Stomach smooth muscle (tissue), 2 donors: Measurements from ENCODE around the gene ANP32D.
"Not testable (repeated sequence)": the region's sequence is repeated elsewhere in the genome, so short reads cannot be mapped to it uniquely, and the experiment has no call there.

Experiments
- H3K27ac ChIP-seq: one replicate; pipeline ENCODE4 v1.7.0; 2013; ENCODE audit warnings: mild to moderate bottlenecking, low read length, inconsistent platforms
- H3K27me3 ChIP-seq, 2 donors: one replicate each; pipeline ENCODE4 v1.7.0; 2013; ENCODE audit warnings: low read length in 2 of 2; ENCODE audit not compliant: insufficient read depth in 2 of 2, control insufficient read depth in 1 of 2
- H3K36me3 ChIP-seq, 2 donors: one replicate each; pipeline ENCODE4 v1.7.0; 2013; ENCODE audit warnings: low read length in 2 of 2; ENCODE audit not compliant: control insufficient read depth in 2 of 2, insufficient read depth in 2 of 2
- H3K4me1 ChIP-seq: one replicate; pipeline ENCODE4 v1.7.0; 2013; ENCODE audit warnings: low read length; ENCODE audit not compliant: control insufficient read depth, insufficient read depth
- H3K4me3 ChIP-seq, 2 donors: one replicate each; pipeline ENCODE4 v1.7.0; 2013; ENCODE audit warnings: low read length in 2 of 2
- H3K9ac ChIP-seq, 2 donors: one replicate each; pipeline ENCODE4 v1.7.0; 2013; ENCODE audit warnings: low read length in 2 of 2, mild to moderate bottlenecking in 1 of 2
- H3K9me3 ChIP-seq, 2 donors: one replicate each; pipeline ENCODE4 v1.7.0; 2013; ENCODE audit warnings: low read length in 2 of 2; ENCODE audit not compliant: control insufficient read depth in 2 of 2
- donor health status: healthy.
- donor health status: Pancreatic carcinoma.

The ANP32D gene

GRCh38 chr12:48489456-48489855, 17.1 kb downstream of the ANP32D start:
- H3K27ac ChIP-seq, H3K4me1 ChIP-seq, H3K36me3 ChIP-seq, H3K4me3 ChIP-seq, H3K27me3 ChIP-seq, H3K9me3 ChIP-seq, H3K9ac ChIP-seq: not testable (repeated sequence)

DNA sequence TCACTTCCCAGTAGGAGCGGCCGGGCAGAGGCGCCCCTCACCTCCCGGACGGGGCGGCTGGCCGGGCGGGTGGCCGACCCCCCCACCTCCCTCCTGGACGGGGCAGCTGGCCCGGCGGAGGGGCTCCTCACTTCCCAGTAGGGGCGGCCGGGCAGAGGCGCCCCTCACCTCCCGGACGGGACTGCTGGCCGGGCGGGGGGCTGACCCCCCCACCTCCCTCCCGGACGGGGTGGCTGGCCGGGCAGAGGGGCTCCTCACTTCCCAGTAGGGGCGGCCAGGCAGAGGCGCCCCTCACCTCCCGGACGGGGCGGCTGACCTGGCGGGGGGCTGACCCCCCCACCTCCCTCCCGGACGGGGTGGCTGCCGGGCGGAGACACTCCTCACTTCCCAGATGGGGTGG, 27.9 kb downstream of the ANP32D start:
- H3K9me3 ChIP-seq, H3K27ac ChIP-seq, H3K4me1 ChIP-seq, H3K36me3 ChIP-seq, H3K9ac ChIP-seq, H3K27me3 ChIP-seq, H3K4me3 ChIP-seq: not testable (repeated sequence)

GRCh38 chr12:48506836-48507235, 34.5 kb downstream of the ANP32D start:
- H3K27me3 ChIP-seq, H3K4me1 ChIP-seq, H3K4me3 ChIP-seq, H3K36me3 ChIP-seq, H3K9me3 ChIP-seq, H3K27ac ChIP-seq, H3K9ac ChIP-seq: not testable (repeated sequence)

GRCh38 chr12:48508987-48509386, 36.6 kb downstream of the ANP32D start:
- H3K27ac ChIP-seq = no peak overlapping the region
- no peaks in the 10 kb centered on the region for H3K9me3 ChIP-seq
- H3K9ac ChIP-seq = no peak overlapping the region
- H3K36me3 ChIP-seq = no peaks in the 10 kb centered on the region
- H3K4me1 ChIP-seq = no peaks in the 10 kb centered on the region
- no peaks in the 10 kb centered on the region for H3K27me3 ChIP-seq
- H3K4me3 ChIP-seq = no peak overlapping the region

GRCh38 chr12:48510111-48510510, 37.8 kb downstream of the ANP32D start:
- Histone ChIP-seq H3K27me3 (no peaks in the 10 kb centered on the region), H3K9me3 (no peaks in the 10 kb centered on the region), H3K36me3 (no peaks in the 10 kb centered on the region), H3K4me1 (no peaks in the 10 kb centered on the region), H3K27ac (no peak overlapping the region), H3K4me3 (no peak overlapping the region), H3K9ac (no peak overlapping the region)

GRCh38 chr12:48512855-48513254, 40.5 kb downstream of the ANP32D start:
- Histone ChIP-seq H3K27ac (no peak overlapping the region), H3K4me3 (no peak overlapping the region), H3K36me3 (no peaks in the 10 kb centered on the region), H3K4me1 (no peaks in the 10 kb centered on the region), H3K9me3 (no peaks in the 10 kb centered on the region), H3K9ac (no peak overlapping the region), H3K27me3 (no peaks in the 10 kb centered on the region)

DNA sequence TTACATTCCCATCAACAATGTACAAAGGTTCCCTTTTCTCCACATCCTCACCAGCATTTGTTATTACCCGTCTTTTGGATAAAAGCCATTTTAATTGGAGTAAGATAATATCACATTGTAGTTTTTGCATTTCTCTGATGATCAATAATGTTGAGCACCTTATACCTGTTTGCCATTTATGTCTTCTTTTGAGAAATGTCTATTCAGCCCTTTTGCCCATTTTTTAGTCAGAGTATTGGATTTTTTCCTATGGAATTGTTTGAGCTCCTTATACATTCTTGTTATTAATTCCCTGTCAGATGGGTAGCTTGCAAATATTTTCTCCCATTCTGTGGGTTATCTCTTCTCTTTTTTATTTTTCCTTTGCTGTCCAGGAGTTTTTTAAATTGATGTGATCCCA, 42.4 kb downstream of the ANP32D start:
- H3K4me1 ChIP-seq = no peaks in the 10 kb centered on the region
- H3K36me3 ChIP-seq = no peaks in the 10 kb centered on the region
- no peak overlapping the region for H3K27ac ChIP-seq
- no peak overlapping the region for H3K9ac ChIP-seq
- H3K4me3 ChIP-seq = no peak overlapping the region
- H3K27me3 ChIP-seq = no peaks in the 10 kb centered on the region
- no peaks in the 10 kb centered on the region for H3K9me3 ChIP-seq

DNA sequence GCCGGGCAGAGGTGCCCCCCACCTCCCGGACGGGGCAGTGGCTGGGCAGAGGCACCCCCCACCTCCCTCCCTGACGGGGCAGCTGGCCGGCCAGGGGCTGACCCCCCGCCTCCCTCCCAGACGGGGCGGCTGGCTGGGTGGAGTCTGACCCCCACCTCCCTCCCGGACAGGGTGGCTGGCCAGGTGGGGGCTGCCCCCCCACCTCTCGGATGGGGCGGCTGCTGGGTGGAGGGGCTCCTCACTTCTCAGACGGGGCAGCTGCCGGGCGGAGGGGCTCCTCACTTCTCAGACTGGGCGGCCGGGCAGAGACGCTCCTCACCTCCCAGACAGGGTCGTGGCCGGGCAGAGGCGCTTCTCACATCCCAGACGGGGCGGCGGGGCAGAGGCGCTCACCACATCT, 48.0 kb downstream of the ANP32D start:
- H3K4me1 ChIP-seq, H3K9me3 ChIP-seq, H3K4me3 ChIP-seq, H3K27me3 ChIP-seq, H3K27ac ChIP-seq, H3K36me3 ChIP-seq, H3K9ac ChIP-seq: not testable (repeated sequence)
